Measurements from ENCODE around the gene CNTN5. TPM values are rescaled to one million over a fixed set of nuclear protein-coding genes. Genes with fewer than 3 reads are reported as not detected.

Gene CNTN5
- total RNA-seq, 1 donor from 2014 or later: 3.2 TPM

- Mint-ChIP-seq H3K4me1 (ENCODE audit: unreplicated experiment) (no peaks in the 10 kb centered on the region), H3K36me3 (no peaks in the 10 kb centered on the region)
Measured at GRCh38 chr11:99418927-99419720, 398.4 kb downstream of the CNTN5 start.

GRCh38 chr11:99419991-99420390 lies 399.2 kb downstream of the CNTN5 start:
- DNase-seq (ENCODE audit: extremely low spot score, unreplicated experiment): no peak
- Mint-ChIP-seq H3K4me3 (no peak overlapping the region), H3K9me3 (no peaks in the 10 kb centered on the region), H3K4me1 (ENCODE audit: unreplicated experiment) (no peaks in the 10 kb centered on the region), H3K27ac (no peak overlapping the region), H3K36me3 (no peaks in the 10 kb centered on the region), H3K27me3 (peaks cover 4% of the 10 kb centered on the region)
- no peak for TF ChIP-seq CTCF (conservative IDR thresholded peaks at IDR 0.05)

More at GRCh38 chr11:99418927-99419720, 398.4 kb downstream of the CNTN5 start:
- H3K9me3 Mint-ChIP-seq: no peaks in the 10 kb centered on the region
- no peak for DNase-seq (ENCODE audit: extremely low spot score, unreplicated experiment)
- no peak for TF ChIP-seq CTCF (conservative IDR thresholded peaks at IDR 0.05)
- H3K27me3 Mint-ChIP-seq: peaks cover 4% of the 10 kb centered on the region
- no peak overlapping the region for H3K4me3 Mint-ChIP-seq
- H3K27ac Mint-ChIP-seq: no peak overlapping the region

GRCh38 chr11:99422581-99423427 lies 402.1 kb downstream of the CNTN5 start:
- H3K36me3 Mint-ChIP-seq: no peaks in the 10 kb centered on the region
- no peak for TF ChIP-seq CTCF (conservative IDR thresholded peaks at IDR 0.05)
- H3K4me3 Mint-ChIP-seq: no peak overlapping the region
- no peak overlapping the region for H3K27ac Mint-ChIP-seq
- no peaks in the 10 kb centered on the region for H3K9me3 Mint-ChIP-seq
- no peak for DNase-seq (ENCODE audit: extremely low spot score, unreplicated experiment)
- H3K27me3 Mint-ChIP-seq: peaks cover 4% of the 10 kb centered on the region
- H3K4me1 Mint-ChIP-seq (ENCODE audit: unreplicated experiment): no peaks in the 10 kb centered on the region

GRCh38 chr11:99423428-99423983 lies 402.8 kb downstream of the CNTN5 start:
- Mint-ChIP-seq H3K36me3 (no peaks in the 10 kb centered on the region), H3K4me3 (no peak overlapping the region), H3K4me1 (ENCODE audit: unreplicated experiment) (no peaks in the 10 kb centered on the region), H3K27ac (no peak overlapping the region), H3K27me3 (peaks cover 4% of the 10 kb centered on the region), H3K9me3 (no peaks in the 10 kb centered on the region)
- no peak for DNase-seq (ENCODE audit: extremely low spot score, unreplicated experiment)
- no peak for TF ChIP-seq CTCF (conservative IDR thresholded peaks at IDR 0.05)

- Mint-ChIP-seq H3K4me1 (ENCODE audit: unreplicated experiment) (no peaks in the 10 kb centered on the region), H3K36me3 (no peaks in the 10 kb centered on the region), H3K27ac (no peak overlapping the region), H3K4me3 (no peak overlapping the region), H3K9me3 (no peaks in the 10 kb centered on the region), H3K27me3 (peaks cover 4% of the 10 kb centered on the region)
- no peak for DNase-seq (ENCODE audit: extremely low spot score, unreplicated experiment)
- no peak for TF ChIP-seq CTCF (conservative IDR thresholded peaks at IDR 0.05)
Measured at GRCh38 chr11:99424313-99425084, 403.8 kb downstream of the CNTN5 start.
